Keratinocyte (primary cell): ENCODE results near the gene RAB3A. TPM values are rescaled to one million over a fixed set of nuclear protein-coding genes. Genes with fewer than 3 reads are reported as not detected.
A peak's percentile ranks its signal among the peaks of the same experiment; 100 is the strongest.

Experiments used
- DNase-seq: peaks from one replicate; pipeline ENCODE4 v3.0.0-alpha.2; 2011; ENCODE audit warnings: low read depth, missing footprints, low spot score
- FAIRE-seq: peaks from 2 replicates; lab custom pipeline; 2011; peaks lifted over from hg19 to GRCh38; lab: Jason Lieb, UNC
- H2AFZ ChIP-seq: 2 replicates; pipeline ENCODE4 v1.6.0; 2012; ENCODE audit warnings: low read length, control low read depth, inconsistent platforms; ENCODE audit not compliant: control insufficient read depth
- H3K27ac ChIP-seq: 2 replicates; pipeline ENCODE4 v1.5.1; 2011; ENCODE audit warnings: low read length; ENCODE audit not compliant: control insufficient read depth, insufficient read depth
- H3K27me3 ChIP-seq: 3 replicates; pipeline ENCODE4 v1.6.0; 2011; ENCODE audit warnings: low read length; ENCODE audit not compliant: control insufficient read depth, insufficient read depth; ENCODE audit errors: extremely low read depth
- H3K36me3 ChIP-seq, 2 experiments: 2 replicates in 1 of 2; 3 replicates in 1 of 2; pipeline ENCODE4 v1.5.1; 2011; ENCODE audit warnings: low read length in 2 of 2, mild to moderate bottlenecking in 1 of 2; ENCODE audit not compliant: control insufficient read depth in 2 of 2, insufficient read depth in 2 of 2; ENCODE audit errors: extremely low read depth in 1 of 2
- H3K4me1 ChIP-seq: 3 replicates; pipeline ENCODE4 v1.5.1; 2011; ENCODE audit warnings: low read length; ENCODE audit not compliant: control insufficient read depth, insufficient read depth; ENCODE audit errors: extremely low read depth
- H3K4me2 ChIP-seq: 3 replicates; pipeline ENCODE4 v1.6.0; 2011; ENCODE audit warnings: low read depth, low read length; ENCODE audit not compliant: control insufficient read depth, insufficient read depth; ENCODE audit errors: extremely low read depth
- H3K4me3 ChIP-seq, 3 experiments: fragments of 200-600 bp in 1 of 3; sonication (generic) in 1 of 3; 2 replicates in 2 of 3; 3 replicates in 1 of 3; pipeline ENCODE4 v1.5.1; 2011 to 2016; ENCODE audit warnings: low read length in 3 of 3, mild to moderate bottlenecking in 3 of 3, control low read depth in 2 of 3, inconsistent platforms in 1 of 3, low read depth in 1 of 3, mixed read lengths in 1 of 3, mixed run types in 1 of 3, moderate library complexity in 1 of 3; ENCODE audit not compliant: control insufficient read depth in 2 of 3, insufficient read depth in 2 of 3; ENCODE audit errors: extremely low read depth in 1 of 3
- H3K79me2 ChIP-seq: 2 replicates; pipeline ENCODE4 v1.6.0; 2012; ENCODE audit warnings: low read length; ENCODE audit not compliant: control insufficient read depth, insufficient read depth
- H3K9ac ChIP-seq: 3 replicates; pipeline ENCODE4 v1.6.0; 2011; ENCODE audit warnings: low read length; ENCODE audit not compliant: control insufficient read depth, insufficient read depth; ENCODE audit errors: extremely low read depth
- H3K9me1 ChIP-seq: 3 replicates; pipeline ENCODE4 v1.6.0; 2011; ENCODE audit warnings: low read length; ENCODE audit not compliant: control insufficient read depth, insufficient read depth; ENCODE audit errors: extremely low read depth
- H3K9me3 ChIP-seq: 2 replicates; pipeline ENCODE4 v1.5.1; 2012; ENCODE audit warnings: low read depth, low read length; ENCODE audit not compliant: control insufficient read depth
- H4K20me1 ChIP-seq: 3 replicates; pipeline ENCODE4 v1.6.0; 2011; ENCODE audit warnings: low read length; ENCODE audit not compliant: control insufficient read depth, insufficient read depth; ENCODE audit errors: extremely low read depth
- EZH2 ChIP-seq: IDR thresholded peaks from one replicate; pipeline ENCODE4 v1.6.1; 2012; ENCODE audit warnings: inconsistent platforms, mild to moderate bottlenecking, low read length, moderate library complexity
- dilution Hi-C: fragments of 300-500 bp; cut with MboI; formaldehyde crosslinking; loops from one replicate; pipeline ENCODE4 v1.7.0; 2020; ENCODE audit warnings: low sequenced_read_pairs; ENCODE audit not compliant: extremely low pct_ligation_motif_present
- polyA plus RNA-seq, 5 experiments: library from polyadenylated mRNA; depleted of rRNA in 3 of 5; stranded (reverse) in 3 of 5; stranded (forward) in 1 of 5; unstranded in 1 of 5; fragments of >200 nt; gene quantifications; 1 replicate in 1 of 5; 2 replicates in 3 of 5; 3 replicates in 1 of 5; pipeline versions ENCODE4 v1.2.1 to v1.2.3, GENCODE V29; 2011 to 2012; ENCODE audit warnings: missing spikeins in 2 of 5, low read depth in 1 of 5, low replicate concordance in 1 of 5
- TF ChIP-seq, protein P1 (sequence below), 3 experiments: IDR thresholded peaks in 1 of 3; conservative IDR thresholded peaks in 1 of 3; optimal IDR thresholded peaks in 1 of 3; 2 replicates in 2 of 3; 3 replicates in 1 of 3; pipeline versions ENCODE3 to v1.5.1; 2011; ENCODE audit warnings: low read length in 3 of 3, mild to moderate bottlenecking in 3 of 3, moderate library complexity in 2 of 3, control low read depth in 1 of 3, inconsistent platforms in 1 of 3; ENCODE audit not compliant: insufficient read depth in 2 of 3; ENCODE audit errors: extremely low read depth in 1 of 3

RAB3A gene
- polyA plus RNA-seq, 1 donor (not counting 4 experiments of a cell fraction or from before 2014, with no cell fraction given): 0.56 TPM

DNA sequence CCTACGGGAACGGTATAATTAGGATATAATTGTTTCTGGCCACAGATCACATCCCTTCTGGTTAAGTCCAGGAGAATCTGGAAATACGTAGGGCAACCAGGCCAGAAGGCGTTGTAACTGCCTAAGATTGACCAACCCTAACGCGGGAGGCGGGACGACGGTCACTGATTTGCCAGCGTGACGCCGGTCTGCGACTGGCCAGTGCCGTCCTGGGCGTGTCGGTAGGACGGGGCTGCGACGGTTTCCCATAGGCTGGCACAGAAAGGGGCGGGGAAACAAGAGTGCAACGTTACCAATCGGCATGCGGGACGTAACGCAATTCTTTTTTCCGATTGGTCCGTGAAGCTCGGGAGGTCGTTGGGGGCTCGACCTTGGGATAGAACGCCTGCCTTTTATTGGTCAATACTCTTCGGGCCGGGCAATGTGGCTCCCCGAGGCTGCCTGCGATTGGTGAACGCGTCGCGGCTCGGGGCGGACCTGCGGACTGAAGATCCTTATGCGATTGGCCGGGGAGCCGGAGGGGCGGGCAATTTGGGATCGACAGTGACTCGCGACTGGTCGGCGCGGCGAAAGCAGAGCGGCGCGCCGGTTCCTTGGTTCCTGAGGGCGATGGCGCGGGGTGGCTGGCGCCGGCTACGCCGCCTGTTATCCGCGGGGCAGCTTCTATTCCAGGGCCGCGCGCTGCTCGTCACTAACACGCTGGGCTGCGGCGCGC lies 11.0 kb downstream of the RAB3A start, which contains the start of gene MPV17L2:
Gene MPV17L2 (plus strand): TSS at position 546 of the 715 bp plus-strand sequence. CDS start 64 bp downstream, at position 610.
- Histone ChIP-seq H3K9ac (peak within 1 kb of the TSS; percentile 85), H3K79me2 (peaks cover 6% of the 10 kb centered on the region), H3K4me2 (peak within 1 kb of the TSS; percentile 98), H3K9me3 (no peaks in the 10 kb centered on the region), H4K20me1 (no peaks in the 10 kb centered on the region), H3K4me1 (peaks cover 20% of the 10 kb centered on the region), H3K9me1 (peaks cover 4% of the 10 kb centered on the region), H2AFZ (peak within 1 kb of the TSS; percentile 71), H3K36me3 (peaks cover 4 to 9% of the 10 kb centered on the region in 2 experiments), H3K27me3 (no peaks in the 10 kb centered on the region), H3K27ac (peak within 1 kb of the TSS; percentile 81), H3K4me3 (peak within 1 kb of the TSS; percentile 83 to 89 (median 86))
- peak; percentile 99 for DNase-seq
- dilution Hi-C loops: no loop called here
- FAIRE-seq: peak; percentile 97
- TF ChIP-seq EZH2: no peak
- TF ChIP-seq, protein P1, sequence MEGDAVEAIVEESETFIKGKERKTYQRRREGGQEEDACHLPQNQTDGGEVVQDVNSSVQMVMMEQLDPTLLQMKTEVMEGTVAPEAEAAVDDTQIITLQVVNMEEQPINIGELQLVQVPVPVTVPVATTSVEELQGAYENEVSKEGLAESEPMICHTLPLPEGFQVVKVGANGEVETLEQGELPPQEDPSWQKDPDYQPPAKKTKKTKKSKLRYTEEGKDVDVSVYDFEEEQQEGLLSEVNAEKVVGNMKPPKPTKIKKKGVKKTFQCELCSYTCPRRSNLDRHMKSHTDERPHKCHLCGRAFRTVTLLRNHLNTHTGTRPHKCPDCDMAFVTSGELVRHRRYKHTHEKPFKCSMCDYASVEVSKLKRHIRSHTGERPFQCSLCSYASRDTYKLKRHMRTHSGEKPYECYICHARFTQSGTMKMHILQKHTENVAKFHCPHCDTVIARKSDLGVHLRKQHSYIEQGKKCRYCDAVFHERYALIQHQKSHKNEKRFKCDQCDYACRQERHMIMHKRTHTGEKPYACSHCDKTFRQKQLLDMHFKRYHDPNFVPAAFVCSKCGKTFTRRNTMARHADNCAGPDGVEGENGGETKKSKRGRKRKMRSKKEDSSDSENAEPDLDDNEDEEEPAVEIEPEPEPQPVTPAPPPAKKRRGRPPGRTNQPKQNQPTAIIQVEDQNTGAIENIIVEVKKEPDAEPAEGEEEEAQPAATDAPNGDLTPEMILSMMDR (optimal IDR thresholded peaks at IDR 0.05 in 1 of 3, IDR thresholded peaks at IDR 0.05 in 1 of 3, conservative IDR thresholded peaks at IDR 0.05 in 1 of 3; ENCODE audit: extremely low read depth in 1 of 3, insufficient read depth in 2 of 3, low read length in 3 of 3): no peak

DNA sequence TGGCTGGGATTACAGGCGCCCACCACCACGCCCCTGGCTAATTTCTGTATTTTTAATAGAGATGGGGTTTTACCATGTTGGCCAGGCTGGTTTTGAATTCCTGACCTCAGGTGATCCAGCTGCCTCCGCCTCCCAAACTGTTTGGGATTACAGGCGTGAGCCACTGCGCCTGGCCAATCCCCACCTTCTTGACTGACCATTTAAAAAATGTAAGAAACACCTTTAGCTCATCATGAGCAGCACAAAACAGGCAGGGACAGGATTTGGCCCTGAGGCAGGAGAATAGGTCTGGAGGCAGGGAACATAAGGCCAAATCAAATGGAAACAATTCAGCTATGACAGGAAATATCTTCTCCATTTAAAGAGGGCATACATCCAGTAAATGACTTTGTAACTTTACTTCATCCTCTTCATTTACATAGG lies 12.2 kb downstream of the RAB3A start:
- Histone ChIP-seq H4K20me1 (no peaks in the 10 kb centered on the region), H3K4me1 (peaks cover 20% of the 10 kb centered on the region), H3K9me3 (no peaks in the 10 kb centered on the region), H3K36me3 (peaks cover 4 to 9% of the 10 kb centered on the region in 2 experiments), H3K9me1 (peaks cover 4% of the 10 kb centered on the region), H3K27me3 (no peaks in the 10 kb centered on the region), H3K4me3 (peak overlapping the region in 2 of 3 experiments; percentile 81 to 82), H3K9ac (peak overlapping the region; percentile 85), H3K79me2 (peaks cover 6% of the 10 kb centered on the region), H2AFZ (peak overlapping the region; percentile 53), H3K27ac (peak overlapping the region; percentile 81), H3K4me2 (peak overlapping the region; percentile 93)
- FAIRE-seq: peak; percentile 79
- dilution Hi-C loops: no loop called here
- no peak for TF ChIP-seq EZH2
- TF ChIP-seq, protein P1 (optimal IDR thresholded peaks at IDR 0.05 in 1 of 3, IDR thresholded peaks at IDR 0.05 in 1 of 3, conservative IDR thresholded peaks at IDR 0.05 in 1 of 3; ENCODE audit: extremely low read depth in 1 of 3, insufficient read depth in 2 of 3, low read length in 3 of 3): no peak
- DNase-seq: peak; percentile 49
